Endothelial cell of umbilical vein (primary cell): Measurements from ENCODE around the gene RTKN2.

ENCODE experiments used
- POLR2A ChIP-seq: IDR thresholded peaks from 2 replicates; pipeline ENCODE4 v1.6.1; 2012; ENCODE audit warnings: low read depth, mild to moderate bottlenecking, control low read depth, low read length
- TF ChIP-seq, protein P1 (sequence below), 2 donors: IDR thresholded peaks; 1 replicate in 1 of 2; 2 replicates in 1 of 2; pipeline ENCODE4 v1.5.1; 2011; ENCODE audit warnings: low read length in 2 of 2, mild to moderate bottlenecking in 2 of 2, moderate library complexity in 2 of 2, control low read depth in 1 of 2, inconsistent platforms in 1 of 2, low read depth in 1 of 2; ENCODE audit not compliant: insufficient read depth in 1 of 2; ENCODE audit errors: extremely low read depth in 1 of 2

DNA sequence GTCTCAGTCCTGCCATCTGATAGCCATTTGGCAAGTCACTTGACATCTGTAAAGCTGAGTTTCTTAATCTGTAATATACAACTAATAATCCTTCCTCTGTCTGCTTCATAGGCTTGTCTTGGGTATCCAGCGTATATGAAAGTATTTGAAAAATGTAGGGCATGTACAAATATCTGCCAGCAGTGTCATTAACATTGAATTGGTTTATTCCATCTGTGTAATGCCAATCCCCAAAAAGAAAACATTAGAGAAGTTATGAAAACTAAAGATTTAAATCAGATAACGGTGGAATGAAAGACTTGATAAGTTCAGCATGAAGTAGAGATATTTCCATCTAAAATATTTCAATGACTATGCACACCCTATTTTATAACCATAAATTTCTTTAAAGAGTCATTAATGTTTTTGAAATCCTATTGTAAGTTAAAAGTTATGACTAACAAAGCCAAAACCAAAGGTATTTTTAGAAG lies 9.8 kb upstream of the RTKN2 start:
- no peak for TF ChIP-seq POLR2A
- TF ChIP-seq, protein P1, sequence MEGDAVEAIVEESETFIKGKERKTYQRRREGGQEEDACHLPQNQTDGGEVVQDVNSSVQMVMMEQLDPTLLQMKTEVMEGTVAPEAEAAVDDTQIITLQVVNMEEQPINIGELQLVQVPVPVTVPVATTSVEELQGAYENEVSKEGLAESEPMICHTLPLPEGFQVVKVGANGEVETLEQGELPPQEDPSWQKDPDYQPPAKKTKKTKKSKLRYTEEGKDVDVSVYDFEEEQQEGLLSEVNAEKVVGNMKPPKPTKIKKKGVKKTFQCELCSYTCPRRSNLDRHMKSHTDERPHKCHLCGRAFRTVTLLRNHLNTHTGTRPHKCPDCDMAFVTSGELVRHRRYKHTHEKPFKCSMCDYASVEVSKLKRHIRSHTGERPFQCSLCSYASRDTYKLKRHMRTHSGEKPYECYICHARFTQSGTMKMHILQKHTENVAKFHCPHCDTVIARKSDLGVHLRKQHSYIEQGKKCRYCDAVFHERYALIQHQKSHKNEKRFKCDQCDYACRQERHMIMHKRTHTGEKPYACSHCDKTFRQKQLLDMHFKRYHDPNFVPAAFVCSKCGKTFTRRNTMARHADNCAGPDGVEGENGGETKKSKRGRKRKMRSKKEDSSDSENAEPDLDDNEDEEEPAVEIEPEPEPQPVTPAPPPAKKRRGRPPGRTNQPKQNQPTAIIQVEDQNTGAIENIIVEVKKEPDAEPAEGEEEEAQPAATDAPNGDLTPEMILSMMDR (IDR thresholded peaks at IDR 0.05; ENCODE audit: extremely low read depth in 1 of 2, insufficient read depth in 1 of 2, low read depth in 1 of 2, low read length in 2 of 2), result no peak
